ENCODE data around the gene LYRM2.

The LYRM2 gene

GRCh38 chr6:89602166-89602565, 36.4 kb downstream of the LYRM2 start:
- TF ChIP-seq, protein P1, sequence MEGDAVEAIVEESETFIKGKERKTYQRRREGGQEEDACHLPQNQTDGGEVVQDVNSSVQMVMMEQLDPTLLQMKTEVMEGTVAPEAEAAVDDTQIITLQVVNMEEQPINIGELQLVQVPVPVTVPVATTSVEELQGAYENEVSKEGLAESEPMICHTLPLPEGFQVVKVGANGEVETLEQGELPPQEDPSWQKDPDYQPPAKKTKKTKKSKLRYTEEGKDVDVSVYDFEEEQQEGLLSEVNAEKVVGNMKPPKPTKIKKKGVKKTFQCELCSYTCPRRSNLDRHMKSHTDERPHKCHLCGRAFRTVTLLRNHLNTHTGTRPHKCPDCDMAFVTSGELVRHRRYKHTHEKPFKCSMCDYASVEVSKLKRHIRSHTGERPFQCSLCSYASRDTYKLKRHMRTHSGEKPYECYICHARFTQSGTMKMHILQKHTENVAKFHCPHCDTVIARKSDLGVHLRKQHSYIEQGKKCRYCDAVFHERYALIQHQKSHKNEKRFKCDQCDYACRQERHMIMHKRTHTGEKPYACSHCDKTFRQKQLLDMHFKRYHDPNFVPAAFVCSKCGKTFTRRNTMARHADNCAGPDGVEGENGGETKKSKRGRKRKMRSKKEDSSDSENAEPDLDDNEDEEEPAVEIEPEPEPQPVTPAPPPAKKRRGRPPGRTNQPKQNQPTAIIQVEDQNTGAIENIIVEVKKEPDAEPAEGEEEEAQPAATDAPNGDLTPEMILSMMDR (IDR thresholded peaks at IDR 0.05; ENCODE audit: low read depth, low read length): no peak

GRCh38 chr6:89599727-89600126, 38.8 kb downstream of the LYRM2 start:
- in situ Hi-C loops (cut with HindIII; ENCODE audit: low sequenced_read_pairs): no loop called here
- TF ChIP-seq, protein P1 (IDR thresholded peaks at IDR 0.05; ENCODE audit: low read depth, low read length): no peak
- DNase-seq (ENCODE audit: low read depth, low spot score): no peak
- no peak overlapping the region for H3K4me3 ChIP-seq (ENCODE audit: low read depth, low read length)

More at GRCh38 chr6:89602166-89602565, 36.4 kb downstream of the LYRM2 start:
- no peak overlapping the region for H3K4me3 ChIP-seq (ENCODE audit: low read depth, low read length)
- in situ Hi-C loops (cut with HindIII; ENCODE audit: low sequenced_read_pairs): no loop called here
- DNase-seq (ENCODE audit: low read depth, low spot score): no peak

GRCh38 chr6:89597988-89598387, 40.6 kb downstream of the LYRM2 start:
- in situ Hi-C loops (cut with HindIII; ENCODE audit: low sequenced_read_pairs): no loop called here
- peak; percentile 5 for DNase-seq (ENCODE audit: low read depth, low spot score)
- TF ChIP-seq, protein P1 (IDR thresholded peaks at IDR 0.05; ENCODE audit: low read depth, low read length): no peak
- H3K4me3 ChIP-seq (ENCODE audit: low read depth, low read length): no peak overlapping the region

GRCh38 chr6:89597372-89597771, 41.2 kb downstream of the LYRM2 start:
- in situ Hi-C loops (cut with HindIII; ENCODE audit: low sequenced_read_pairs): no loop called here
- no peak overlapping the region for H3K4me3 ChIP-seq (ENCODE audit: low read depth, low read length)
- no peak for DNase-seq (ENCODE audit: low read depth, low spot score)
- TF ChIP-seq, protein P1 (IDR thresholded peaks at IDR 0.05; ENCODE audit: low read depth, low read length): no peak

DNA sequence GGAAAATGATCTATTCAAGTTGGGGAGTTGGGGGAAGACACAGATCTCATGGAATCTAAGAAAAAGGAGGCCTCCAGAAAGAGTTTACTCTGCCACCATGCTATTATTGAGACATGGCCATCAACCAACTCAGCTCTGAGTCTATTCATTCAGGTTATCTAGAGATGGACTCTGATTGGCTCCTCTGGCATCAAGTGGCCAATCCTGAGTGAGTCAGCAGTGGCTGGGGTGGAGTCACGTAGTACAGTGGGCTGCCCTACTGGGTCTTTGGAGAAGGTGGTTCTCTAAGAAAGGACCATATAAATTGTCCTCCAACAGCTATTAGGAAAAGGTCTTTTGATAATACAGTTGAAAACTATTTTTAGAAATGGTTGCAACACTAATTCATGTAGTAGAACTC, 42.1 kb downstream of the LYRM2 start:
- no peak overlapping the region for H3K4me3 ChIP-seq (ENCODE audit: low read depth, low read length)
- in situ Hi-C loops (cut with HindIII; ENCODE audit: low sequenced_read_pairs): no loop called here
- DNase-seq (ENCODE audit: low read depth, low spot score): no peak
- TF ChIP-seq, protein P1 (IDR thresholded peaks at IDR 0.05; ENCODE audit: low read depth, low read length): no peak

DNA sequence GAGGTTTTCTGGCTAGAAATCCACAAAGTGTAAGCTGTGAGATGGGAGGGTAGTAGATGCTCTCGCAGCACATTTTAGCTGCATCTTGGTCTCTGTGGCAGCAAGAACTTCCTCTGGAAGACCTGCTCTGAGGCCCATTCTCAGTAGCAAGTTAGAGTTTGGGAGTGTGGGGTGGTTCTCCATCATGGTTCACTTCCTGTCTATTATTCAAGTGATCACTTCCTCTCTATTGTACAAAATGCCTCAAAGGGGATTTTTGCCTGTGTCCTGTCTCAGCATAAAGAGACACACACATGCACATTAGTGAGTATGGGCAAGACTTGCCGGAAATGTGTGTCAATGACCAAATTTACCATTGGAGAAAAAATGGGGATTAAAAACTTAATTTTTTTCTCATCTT, 42.5 kb downstream of the LYRM2 start:
- H3K4me3 ChIP-seq (ENCODE audit: low read depth, low read length): no peak overlapping the region
- no peak for DNase-seq (ENCODE audit: low read depth, low spot score)
- TF ChIP-seq, protein P1 (IDR thresholded peaks at IDR 0.05; ENCODE audit: low read depth, low read length): no peak
- in situ Hi-C loops (cut with HindIII; ENCODE audit: low sequenced_read_pairs): no loop called here

DNA sequence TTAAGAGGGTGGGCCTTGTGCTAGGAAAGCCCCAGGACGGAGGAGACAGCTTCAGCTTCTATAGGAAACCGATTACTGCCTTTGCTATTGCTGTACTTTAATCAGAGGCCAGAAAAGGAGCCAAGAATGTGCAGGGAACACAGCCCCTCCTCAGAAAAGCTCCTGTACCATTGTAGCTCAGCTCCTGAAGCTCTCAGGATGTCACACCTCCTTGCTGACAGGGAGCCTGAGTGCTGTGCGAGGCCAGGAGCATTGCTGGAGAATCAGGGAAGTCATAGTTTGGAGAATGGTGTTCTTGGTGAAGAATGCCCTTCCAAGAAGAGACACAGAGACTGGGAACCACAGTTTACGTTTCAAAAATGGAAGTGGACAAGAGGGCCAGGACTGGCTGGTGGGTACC, 46.8 kb downstream of the LYRM2 start:
- in situ Hi-C loops (cut with HindIII; ENCODE audit: low sequenced_read_pairs): no loop called here
- DNase-seq (ENCODE audit: low read depth, low spot score): no peak
- H3K4me3 ChIP-seq (ENCODE audit: low read depth, low read length): no peak overlapping the region
- TF ChIP-seq, protein P1 (IDR thresholded peaks at IDR 0.05; ENCODE audit: low read depth, low read length): no peak

Measured in astrocyte of the spinal cord (primary cell).